Upper lobe of left lung (tissue), 6 donors: Measurements from ENCODE around the gene FMOD. TPM values are rescaled to one million over a fixed set of nuclear protein-coding genes. Genes with fewer than 3 reads are reported as not detected.

Experiments used
- ATAC-seq, 2 donors: fragments of 200-7000 bp; cut with Tn5 transposase; one replicate each; pipeline ENCODE4 v1.9.1; 2022; ENCODE audit warnings: mild to moderate bottlenecking in 2 of 2, moderate library complexity in 2 of 2; ENCODE audit not compliant: low FRiP score in 2 of 2
- DNase-seq, 2 donors: peaks; one replicate each; pipeline ENCODE4 v3.0.0-alpha.2; 2019 to 2020
- H3K27ac ChIP-seq, 4 donors: fragments of 200-600 bp; sonication (generic); one replicate each; pipeline ENCODE4 v1.5.1; 2016 to 2019
- H3K27me3 ChIP-seq, 4 donors: fragments of 200-600 bp; sonication (generic); one replicate each; pipeline ENCODE4 v1.5.1; 2017 to 2019
- H3K36me3 ChIP-seq, 4 donors: fragments of 200-600 bp; sonication (generic); one replicate each; pipeline ENCODE4 v1.5.1; 2016 to 2019
- H3K4me1 ChIP-seq, 4 donors: fragments of 200-600 bp; sonication (generic); one replicate each; pipeline ENCODE4 v1.5.1; 2018 to 2019
- H3K4me3 ChIP-seq, 4 donors: fragments of 200-600 bp; sonication (generic); one replicate each; pipeline ENCODE4 v1.5.1; 2017 to 2019; ENCODE audit warnings: mild to moderate bottlenecking in 2 of 4, moderate library complexity in 1 of 4
- H3K9me3 ChIP-seq, 4 donors: fragments of 200-600 bp; sonication (generic); one replicate each; pipeline ENCODE4 v1.5.1; 2018 to 2019
- EP300 ChIP-seq, 4 donors: sonication (generic); formaldehyde crosslinking; IDR thresholded peaks; one replicate each; pipeline ENCODE4 v1.5.1; 2017; ENCODE audit warnings: antibody characterized with exemption in 4 of 4, control low read depth in 2 of 4
- POLR2A ChIP-seq, 4 donors: fragments of 450-650 bp; IDR thresholded peaks; one replicate each; pipeline ENCODE4 v1.5.1; 2016 to 2017; ENCODE audit warnings: antibody characterized with exemption in 4 of 4, mild to moderate bottlenecking in 2 of 4
- POLR2AphosphoS5 ChIP-seq, 2 donors: sonication (generic); formaldehyde crosslinking; IDR thresholded peaks; one replicate each; pipeline ENCODE4 v1.5.1; 2017; ENCODE audit warnings: antibody characterized with exemption in 2 of 2
- WGBS, 2 donors: methylation state at CpG; one replicate each; pipeline ENCODE4 v1.1.5; 2017 to 2018; 5-methylcytosine and 5-hydroxymethylcytosine counted together
- total RNA-seq, 6 donors: library from RNA; depleted of rRNA in 4 of 6; stranded (reverse); fragments of >200 nt in 4 of 6; gene quantifications; one replicate each; pipeline versions ENCODE4 v1.1.0 to v1.2.1, GENCODE V29; 2016 to 2021
- TF ChIP-seq, protein P1 (sequence below), 6 experiments: fragments of 450-650 bp in 4 of 6; fragments of 200-600 bp in 2 of 6; sonication (generic) in 2 of 6; IDR thresholded peaks; one replicate each; pipeline ENCODE4 v1.5.1; 2016 to 2019; ENCODE audit warnings: antibody characterized with exemption in 6 of 6
- donor health status: DM: no; HTN: no; CAD: no; lungs with moderate emphysema.
- donor health status: DM: no; HTN: yes; CAD: no; lungs with severe emphysema.

FMOD gene
- total RNA-seq, 6 donors from 2014 or later: 12.5 to 46.7 (median 25.4) TPM

GRCh38 chr1:203349773-203350524 is 973 bp downstream of the FMOD start:
- ATAC-seq (no peak), DNase-seq (no peak)
- no peaks in the 10 kb centered on the region for H3K36me3 ChIP-seq
- 56 to 85% methylated on average over 1 to 4 of the region's 4 CpGs for WGBS, 2 donors
- no peaks in the 10 kb centered on the region for H3K9me3 ChIP-seq
- no peaks in the 10 kb centered on the region for H3K27me3 ChIP-seq
- TF ChIP-seq POLR2A (IDR thresholded peaks at IDR 0.05) (no peak), POLR2AphosphoS5 (IDR thresholded peaks at IDR 0.05) (no peak), EP300 (IDR thresholded peaks at IDR 0.05) (no peak)
- TF ChIP-seq, protein P1, sequence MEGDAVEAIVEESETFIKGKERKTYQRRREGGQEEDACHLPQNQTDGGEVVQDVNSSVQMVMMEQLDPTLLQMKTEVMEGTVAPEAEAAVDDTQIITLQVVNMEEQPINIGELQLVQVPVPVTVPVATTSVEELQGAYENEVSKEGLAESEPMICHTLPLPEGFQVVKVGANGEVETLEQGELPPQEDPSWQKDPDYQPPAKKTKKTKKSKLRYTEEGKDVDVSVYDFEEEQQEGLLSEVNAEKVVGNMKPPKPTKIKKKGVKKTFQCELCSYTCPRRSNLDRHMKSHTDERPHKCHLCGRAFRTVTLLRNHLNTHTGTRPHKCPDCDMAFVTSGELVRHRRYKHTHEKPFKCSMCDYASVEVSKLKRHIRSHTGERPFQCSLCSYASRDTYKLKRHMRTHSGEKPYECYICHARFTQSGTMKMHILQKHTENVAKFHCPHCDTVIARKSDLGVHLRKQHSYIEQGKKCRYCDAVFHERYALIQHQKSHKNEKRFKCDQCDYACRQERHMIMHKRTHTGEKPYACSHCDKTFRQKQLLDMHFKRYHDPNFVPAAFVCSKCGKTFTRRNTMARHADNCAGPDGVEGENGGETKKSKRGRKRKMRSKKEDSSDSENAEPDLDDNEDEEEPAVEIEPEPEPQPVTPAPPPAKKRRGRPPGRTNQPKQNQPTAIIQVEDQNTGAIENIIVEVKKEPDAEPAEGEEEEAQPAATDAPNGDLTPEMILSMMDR (IDR thresholded peaks at IDR 0.05): no peak
- H3K4me3 ChIP-seq: peak overlapping the region in 3 of 4 donors; percentile 14 to 35 (median 25)
- H3K27ac ChIP-seq: peak overlapping the region in 1 of 4 donors; percentile 36
- H3K4me1 ChIP-seq: peaks cover 7 to 18% (median 8%) of the 10 kb centered on the region in 4 donors

DNA sequence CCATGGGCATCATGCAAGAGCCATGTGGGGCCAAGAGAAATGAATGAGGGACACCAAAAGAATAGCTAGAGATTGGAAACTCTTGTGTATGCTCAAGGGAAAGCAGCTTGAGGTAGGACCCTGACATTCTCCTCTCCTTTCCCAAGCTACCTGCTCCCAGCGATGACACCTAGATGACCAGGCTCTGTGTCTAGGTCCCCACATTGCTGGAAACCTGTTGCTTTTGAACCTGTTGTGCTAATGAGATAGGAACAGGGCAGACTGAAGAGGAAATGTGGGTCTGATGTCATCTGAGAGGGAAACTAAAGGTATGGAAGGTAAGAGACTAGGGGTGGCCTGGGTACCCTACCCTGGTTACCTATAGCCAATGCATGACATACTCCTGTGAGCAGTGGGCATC is 1.8 kb downstream of the FMOD start:
- 100% methylated on average over 1 of the region's 1 CpG for WGBS, 2 donors

GRCh38 chr1:203346769-203347102 is 4.2 kb downstream of the FMOD start:
- DNase-seq: no peak
- H3K4me3 ChIP-seq: no peak overlapping the region

More for the DNA sequence above, 1.8 kb downstream of the FMOD start:
- ATAC-seq (no peak), DNase-seq (no peak)
- H3K9me3 ChIP-seq: no peaks in the 10 kb centered on the region
- no peaks in the 10 kb centered on the region for H3K36me3 ChIP-seq
- H3K4me1 ChIP-seq: peaks cover 7 to 18% (median 8%) of the 10 kb centered on the region in 4 donors
- no peak overlapping the region for H3K27ac ChIP-seq
- no peaks in the 10 kb centered on the region for H3K27me3 ChIP-seq
- TF ChIP-seq POLR2AphosphoS5 (IDR thresholded peaks at IDR 0.05): no peak
- no peak for TF ChIP-seq POLR2A (IDR thresholded peaks at IDR 0.05)
- TF ChIP-seq, protein P1 (IDR thresholded peaks at IDR 0.05): no peak
- TF ChIP-seq EP300 (IDR thresholded peaks at IDR 0.05): no peak
- no peak overlapping the region for H3K4me3 ChIP-seq

GRCh38 chr1:203346060-203346768 is 4.7 kb downstream of the FMOD start:
- TF ChIP-seq POLR2A (IDR thresholded peaks at IDR 0.05): no peak
- TF ChIP-seq, protein P1 (IDR thresholded peaks at IDR 0.05): peak in 1 of 6 experiments; percentile 10
- no peak for TF ChIP-seq POLR2AphosphoS5 (IDR thresholded peaks at IDR 0.05)
- no peak for TF ChIP-seq EP300 (IDR thresholded peaks at IDR 0.05)
- Histone ChIP-seq H3K36me3 (no peaks in the 10 kb centered on the region), H3K9me3 (no peaks in the 10 kb centered on the region), H3K27me3 (no peaks in the 10 kb centered on the region), H3K27ac (peak overlapping the region in 3 of 4 donors; percentile 15 to 54 (median 17)), H3K4me3 (no peak overlapping the region), H3K4me1 (peaks cover 7 to 14% (median 10%) of the 10 kb centered on the region in 4 donors)
- 53 to 65% methylated on average over 7 of the region's 7 CpGs for WGBS, 2 donors
- DNase-seq: no peak
- ATAC-seq: no peak

More at GRCh38 chr1:203346769-203347102, 4.2 kb downstream of the FMOD start:
- H3K36me3 ChIP-seq: no peaks in the 10 kb centered on the region
- peak overlapping the region in 1 of 4 donors; percentile 54 for H3K27ac ChIP-seq
- no peaks in the 10 kb centered on the region for H3K27me3 ChIP-seq
- ATAC-seq: no peak
- no peaks in the 10 kb centered on the region for H3K9me3 ChIP-seq
- 88 to 89% methylated on average over 3 of the region's 3 CpGs for WGBS, 2 donors
- H3K4me1 ChIP-seq: peaks cover 7 to 18% (median 12%) of the 10 kb centered on the region in 4 donors
- no peak for TF ChIP-seq POLR2AphosphoS5 (IDR thresholded peaks at IDR 0.05)
- TF ChIP-seq EP300 (IDR thresholded peaks at IDR 0.05): no peak
- TF ChIP-seq, protein P1 (IDR thresholded peaks at IDR 0.05): no peak
- no peak for TF ChIP-seq POLR2A (IDR thresholded peaks at IDR 0.05)
